Mucosa of rectum (tissue), 2 donors: ENCODE measurements around the gene NR1H4.
"Not testable (repeated sequence)": the region's sequence is repeated elsewhere in the genome, so short reads cannot be mapped to it uniquely, and the experiment has no call there.

Experiments used
- H3K27ac ChIP-seq, 2 donors: one replicate each; pipeline ENCODE4 v1.7.0; 2013; ENCODE audit warnings: inconsistent platforms in 2 of 2, low read depth in 2 of 2, low read length in 2 of 2
- H3K27me3 ChIP-seq, 2 donors: one replicate each; pipeline ENCODE4 v1.7.0; 2013; ENCODE audit warnings: low read length in 2 of 2; ENCODE audit not compliant: control insufficient read depth in 2 of 2, insufficient read depth in 2 of 2
- H3K36me3 ChIP-seq, 2 donors: one replicate each; pipeline ENCODE4 v1.7.0; 2013; ENCODE audit warnings: low read length in 2 of 2; ENCODE audit not compliant: control insufficient read depth in 2 of 2, insufficient read depth in 2 of 2
- H3K4me1 ChIP-seq, 2 donors: one replicate each; pipeline ENCODE4 v1.7.0; 2013; ENCODE audit warnings: low read length in 2 of 2, mild to moderate bottlenecking in 1 of 2; ENCODE audit not compliant: control insufficient read depth in 2 of 2, insufficient read depth in 2 of 2
- H3K4me3 ChIP-seq, 2 donors: one replicate each; pipeline ENCODE4 v1.7.0; 2013; ENCODE audit warnings: low read length in 2 of 2
- H3K9ac ChIP-seq, 2 donors: one replicate each; pipeline ENCODE4 v1.7.0; 2013; ENCODE audit warnings: low read length in 2 of 2, low read depth in 1 of 2, mild to moderate bottlenecking in 1 of 2
- H3K9me3 ChIP-seq, 2 donors: one replicate each; pipeline ENCODE4 v1.7.0; 2013; ENCODE audit warnings: low read length in 2 of 2; ENCODE audit not compliant: control insufficient read depth in 2 of 2
- donor health status: healthy.
- donor health status: Normal muscosa, but diverticular disease.

Gene NR1H4

GRCh38 chr12:100473716-100474150 lies at the start of gene NR1H4:
NR1H4 (plus strand) TSS chr12:100473866; CDS start chr12:100493324, 19,458 bp downstream.
- H3K36me3 ChIP-seq, result no peaks in the 10 kb centered on the region
- no peak within 1 kb of the TSS for H3K27ac ChIP-seq
- H3K4me3 ChIP-seq, result no peak within 1 kb of the TSS
- H3K9ac ChIP-seq, result no peak within 1 kb of the TSS
- H3K27me3 ChIP-seq, result no peaks in the 10 kb centered on the region
- no peaks in the 10 kb centered on the region for H3K9me3 ChIP-seq
- peaks cover 0 to 3% of the 10 kb centered on the region in 2 donors for H3K4me1 ChIP-seq

GRCh38 chr12:100426145-100426544 lies 47.5 kb upstream of the NR1H4 start:
- Histone ChIP-seq H3K36me3 (no peaks in the 10 kb centered on the region), H3K4me1 (no peaks in the 10 kb centered on the region), H3K9me3 (no peaks in the 10 kb centered on the region), H3K9ac (no peak overlapping the region), H3K27ac (no peak overlapping the region), H3K4me3 (no peak overlapping the region), H3K27me3 (no peaks in the 10 kb centered on the region)

GRCh38 chr12:100427078-100427477 lies 46.6 kb upstream of the NR1H4 start:
- H3K27me3 ChIP-seq, result no peaks in the 10 kb centered on the region
- no peak overlapping the region for H3K4me3 ChIP-seq
- H3K9me3 ChIP-seq, result no peaks in the 10 kb centered on the region
- no peaks in the 10 kb centered on the region for H3K36me3 ChIP-seq
- no peak overlapping the region for H3K9ac ChIP-seq
- H3K27ac ChIP-seq, result no peak overlapping the region
- H3K4me1 ChIP-seq, result no peaks in the 10 kb centered on the region

GRCh38 chr12:100430251-100430650 lies 43.4 kb upstream of the NR1H4 start:
- H3K9ac ChIP-seq, H3K4me1 ChIP-seq, H3K27ac ChIP-seq, H3K9me3 ChIP-seq, H3K27me3 ChIP-seq, H3K36me3 ChIP-seq, H3K4me3 ChIP-seq: not testable (repeated sequence)

GRCh38 chr12:100433701-100434100 lies 40.0 kb upstream of the NR1H4 start:
- Histone ChIP-seq H3K27me3 (no peaks in the 10 kb centered on the region), H3K9ac (no peak overlapping the region), H3K9me3 (no peaks in the 10 kb centered on the region), H3K27ac (no peak overlapping the region), H3K36me3 (no peaks in the 10 kb centered on the region), H3K4me3 (no peak overlapping the region), H3K4me1 (peaks cover 2 to 8% of the 10 kb centered on the region in 2 donors)

- Histone ChIP-seq H3K9ac (no peak overlapping the region), H3K4me3 (no peak overlapping the region), H3K36me3 (no peaks in the 10 kb centered on the region), H3K27ac (no peak overlapping the region), H3K4me1 (peaks cover 2 to 8% of the 10 kb centered on the region in 2 donors), H3K27me3 (no peaks in the 10 kb centered on the region), H3K9me3 (no peaks in the 10 kb centered on the region)
Measured at GRCh38 chr12:100434177-100434576, 39.5 kb upstream of the NR1H4 start.

- Histone ChIP-seq H3K27me3 (no peaks in the 10 kb centered on the region), H3K9ac (no peak overlapping the region), H3K4me1 (peaks cover 2 to 8% of the 10 kb centered on the region in 2 donors), H3K36me3 (no peaks in the 10 kb centered on the region), H3K27ac (no peak overlapping the region), H3K4me3 (no peak overlapping the region), H3K9me3 (no peaks in the 10 kb centered on the region)
Measured at GRCh38 chr12:100435957-100436356, 37.7 kb upstream of the NR1H4 start.

- Histone ChIP-seq H3K9ac (no peak overlapping the region), H3K9me3 (no peaks in the 10 kb centered on the region), H3K27ac (peak overlapping the region in 1 of 2 donors; percentile 27), H3K4me3 (no peak overlapping the region), H3K36me3 (no peaks in the 10 kb centered on the region), H3K27me3 (no peaks in the 10 kb centered on the region), H3K4me1 (peaks cover 2 to 8% of the 10 kb centered on the region in 2 donors)
Measured at GRCh38 chr12:100437038-100437841, 36.4 kb upstream of the NR1H4 start.

GRCh38 chr12:100439797-100440196 lies 33.9 kb upstream of the NR1H4 start:
- Histone ChIP-seq H3K27ac (no peak overlapping the region), H3K4me3 (no peak overlapping the region), H3K9me3 (no peaks in the 10 kb centered on the region), H3K4me1 (peaks cover 2 to 8% of the 10 kb centered on the region in 2 donors), H3K27me3 (no peaks in the 10 kb centered on the region), H3K36me3 (no peaks in the 10 kb centered on the region), H3K9ac (no peak overlapping the region)

- Histone ChIP-seq H3K4me3 (no peak overlapping the region), H3K36me3 (no peaks in the 10 kb centered on the region), H3K9me3 (no peaks in the 10 kb centered on the region), H3K27ac (no peak overlapping the region), H3K27me3 (no peaks in the 10 kb centered on the region), H3K9ac (no peak overlapping the region), H3K4me1 (peaks cover 0 to 4% of the 10 kb centered on the region in 2 donors)
Measured at GRCh38 chr12:100442403-100442802, 31.3 kb upstream of the NR1H4 start.
